ENCODE data around the gene PTTG1IP.

PTTG1IP gene

GRCh38 chr21:44903689-44904088, 30.2 kb upstream of the PTTG1IP start:
- Mint-ChIP-seq H3K27ac (no peak overlapping the region), H3K27me3 (no peaks in the 10 kb centered on the region), H3K4me1 (peaks cover 12% of the 10 kb centered on the region), H3K36me3 (ENCODE audit: low read depth) (peaks cover 44% of the 10 kb centered on the region), H3K4me3 (no peak overlapping the region), H3K9me3 (no peaks in the 10 kb centered on the region)
- no peak for ATAC-seq
- DNase-seq = no peak

GRCh38 chr21:44903050-44903685, 29.7 kb upstream of the PTTG1IP start:
- ATAC-seq (no peak), DNase-seq (no peak)
- H3K27me3 Mint-ChIP-seq = no peaks in the 10 kb centered on the region
- no peak overlapping the region for H3K27ac Mint-ChIP-seq
- H3K36me3 Mint-ChIP-seq (ENCODE audit: low read depth) = peaks cover 47% of the 10 kb centered on the region
- H3K4me1 Mint-ChIP-seq = peaks cover 7% of the 10 kb centered on the region
- H3K4me3 Mint-ChIP-seq = no peak overlapping the region
- H3K9me3 Mint-ChIP-seq = no peaks in the 10 kb centered on the region

GRCh38 chr21:44902268-44903049, 29.0 kb upstream of the PTTG1IP start:
- Mint-ChIP-seq H3K36me3 (ENCODE audit: low read depth) (peaks cover 47% of the 10 kb centered on the region), H3K4me3 (no peak overlapping the region), H3K27me3 (no peaks in the 10 kb centered on the region), H3K4me1 (peaks cover under 1% of the 10 kb centered on the region), H3K27ac (no peak overlapping the region), H3K9me3 (no peaks in the 10 kb centered on the region)
- no peak for DNase-seq
- ATAC-seq = no peak

GRCh38 chr21:44901391-44902074, 28.0 kb upstream of the PTTG1IP start:
- no peak overlapping the region for H3K27ac Mint-ChIP-seq

GRCh38 chr21:44900559-44901251, 27.2 kb upstream of the PTTG1IP start:
- no peak for ATAC-seq
- Mint-ChIP-seq H3K4me1 (peaks cover 1% of the 10 kb centered on the region), H3K9me3 (no peaks in the 10 kb centered on the region), H3K27me3 (no peaks in the 10 kb centered on the region), H3K27ac (no peak overlapping the region), H3K4me3 (no peak overlapping the region), H3K36me3 (ENCODE audit: low read depth) (peaks cover 44% of the 10 kb centered on the region)
- no peak for DNase-seq

More at GRCh38 chr21:44901391-44902074, 28.0 kb upstream of the PTTG1IP start:
- Mint-ChIP-seq H3K9me3 (no peaks in the 10 kb centered on the region), H3K36me3 (ENCODE audit: low read depth) (peaks cover 45% of the 10 kb centered on the region), H3K4me1 (no peaks in the 10 kb centered on the region), H3K4me3 (no peak overlapping the region), H3K27me3 (no peaks in the 10 kb centered on the region)
- DNase-seq (no peak), ATAC-seq (no peak)

- Mint-ChIP-seq H3K27ac (no peak overlapping the region), H3K27me3 (no peaks in the 10 kb centered on the region), H3K36me3 (ENCODE audit: low read depth) (peaks cover 42% of the 10 kb centered on the region), H3K4me3 (no peak overlapping the region), H3K4me1 (peaks cover 1% of the 10 kb centered on the region), H3K9me3 (no peaks in the 10 kb centered on the region)
- no peak for ATAC-seq
- no peak for DNase-seq
Observed at GRCh38 chr21:44899768-44900558, 26.5 kb upstream of the PTTG1IP start.

GRCh38 chr21:44898851-44899767, 25.6 kb upstream of the PTTG1IP start:
- peaks cover 1% of the 10 kb centered on the region for H3K4me1 Mint-ChIP-seq
- H3K9me3 Mint-ChIP-seq = no peaks in the 10 kb centered on the region
- peaks cover 36% of the 10 kb centered on the region for H3K36me3 Mint-ChIP-seq (ENCODE audit: low read depth)
- no peak overlapping the region for H3K4me3 Mint-ChIP-seq
- DNase-seq = no peak
- no peak for ATAC-seq
- no peaks in the 10 kb centered on the region for H3K27me3 Mint-ChIP-seq
- no peak overlapping the region for H3K27ac Mint-ChIP-seq

GRCh38 chr21:44898011-44898488, 24.6 kb upstream of the PTTG1IP start:
- DNase-seq = no peak
- Mint-ChIP-seq H3K4me3 (no peak overlapping the region), H3K27me3 (no peaks in the 10 kb centered on the region), H3K27ac (no peak overlapping the region), H3K4me1 (peaks cover 6% of the 10 kb centered on the region), H3K9me3 (no peaks in the 10 kb centered on the region), H3K36me3 (ENCODE audit: low read depth) (peaks cover 34% of the 10 kb centered on the region)
- no peak for ATAC-seq

GRCh38 chr21:44897326-44898010, 24.0 kb upstream of the PTTG1IP start:
- ATAC-seq (peak; percentile 34), DNase-seq (no peak)
- H3K4me1 Mint-ChIP-seq = peaks cover 11% of the 10 kb centered on the region
- no peak overlapping the region for H3K27ac Mint-ChIP-seq
- H3K36me3 Mint-ChIP-seq (ENCODE audit: low read depth) = peaks cover 31% of the 10 kb centered on the region
- no peaks in the 10 kb centered on the region for H3K27me3 Mint-ChIP-seq
- no peak overlapping the region for H3K4me3 Mint-ChIP-seq
- no peaks in the 10 kb centered on the region for H3K9me3 Mint-ChIP-seq

- Mint-ChIP-seq H3K4me1 (peaks cover 11% of the 10 kb centered on the region), H3K9me3 (no peaks in the 10 kb centered on the region), H3K27me3 (no peaks in the 10 kb centered on the region), H3K4me3 (no peak overlapping the region), H3K27ac (no peak overlapping the region), H3K36me3 (ENCODE audit: low read depth) (peaks cover 27% of the 10 kb centered on the region)
- DNase-seq (no peak), ATAC-seq (no peak)
Observed at GRCh38 chr21:44896561-44897286, 23.2 kb upstream of the PTTG1IP start.

GRCh38 chr21:44895859-44896258, 22.4 kb upstream of the PTTG1IP start:
- Mint-ChIP-seq H3K27ac (no peak overlapping the region), H3K9me3 (no peaks in the 10 kb centered on the region), H3K4me1 (peaks cover 11% of the 10 kb centered on the region), H3K4me3 (no peak overlapping the region), H3K27me3 (no peaks in the 10 kb centered on the region), H3K36me3 (ENCODE audit: low read depth) (peaks cover 24% of the 10 kb centered on the region)
- DNase-seq (no peak), ATAC-seq (no peak)

GRCh38 chr21:44894687-44895302, 21.3 kb upstream of the PTTG1IP start:
- no peak overlapping the region for H3K4me3 Mint-ChIP-seq

More at GRCh38 chr21:44894687-44895302, 21.3 kb upstream of the PTTG1IP start:
- Mint-ChIP-seq H3K27ac (no peak overlapping the region), H3K36me3 (ENCODE audit: low read depth) (peaks cover 22% of the 10 kb centered on the region), H3K4me1 (peaks cover 11% of the 10 kb centered on the region), H3K9me3 (no peaks in the 10 kb centered on the region), H3K27me3 (no peaks in the 10 kb centered on the region)
- DNase-seq (no peak), ATAC-seq (no peak)

Measured in activated naive CD8-positive, alpha-beta T cell treated with anti-CD3 and anti-CD28 coated beads, Interleukin-2, amount 50 U/mL, for 24 hours (primary cell).